GDM1 (cell line): Measurements from ENCODE around the gene SH3PXD2B.
"Not testable (repeated sequence)": the region's sequence is repeated elsewhere in the genome, so short reads cannot be mapped to it uniquely, and the experiment has no call there.

Experiments
- DNase-seq: peaks from one replicate; lab custom pipeline; 2025; lab: John Stamatoyannopoulos, UW

Gene SH3PXD2B

GRCh38 chr5:172485511-172486202, 31.3 kb upstream of the SH3PXD2B start:
- no peak for DNase-seq

- no peak for DNase-seq
These were observed 30.3 kb upstream of the SH3PXD2B start for GRCh38 chr5:172484664-172485063.

GRCh38 chr5:172482156-172483020, 28.1 kb upstream of the SH3PXD2B start:
- no peak for DNase-seq

GRCh38 chr5:172481011-172481800, 26.9 kb upstream of the SH3PXD2B start:
- no peak for DNase-seq

- DNase-seq = no peak
These were observed 25.4 kb upstream of the SH3PXD2B start for GRCh38 chr5:172479784-172480115.

- peak; percentile 85 for DNase-seq
These were observed 24.9 kb upstream of the SH3PXD2B start for GRCh38 chr5:172479034-172479783.

- DNase-seq = not testable (repeated sequence)
These were observed 24.3 kb upstream of the SH3PXD2B start for GRCh38 chr5:172478695-172479033.

GRCh38 chr5:172478256-172478655, 23.9 kb upstream of the SH3PXD2B start:
- no peak for DNase-seq

GRCh38 chr5:172477466-172477865, 23.1 kb upstream of the SH3PXD2B start:
- DNase-seq = no peak

- DNase-seq = no peak
These were observed 20.0 kb upstream of the SH3PXD2B start for GRCh38 chr5:172474293-172474692.

- DNase-seq = no peak
These were observed 19.1 kb upstream of the SH3PXD2B start for GRCh38 chr5:172473427-172473826.

- no peak for DNase-seq
These were observed 15.4 kb upstream of the SH3PXD2B start for GRCh38 chr5:172469697-172470096.

- no peak for DNase-seq
These were observed 11.7 kb upstream of the SH3PXD2B start for GRCh38 chr5:172466062-172466461.

GRCh38 chr5:172463031-172463430, 8.7 kb upstream of the SH3PXD2B start:
- DNase-seq = no peak

GRCh38 chr5:172459783-172460165, 5.4 kb upstream of the SH3PXD2B start:
- no peak for DNase-seq

- DNase-seq = no peak
These were observed 4.9 kb upstream of the SH3PXD2B start for GRCh38 chr5:172458976-172459782.

- DNase-seq = no peak
These were observed 1.9 kb upstream of the SH3PXD2B start for GRCh38 chr5:172456076-172456722.

- no peak for DNase-seq
These were observed 1.3 kb upstream of the SH3PXD2B start for GRCh38 chr5:172455511-172456061.

GRCh38 chr5:172455087-172455381, 709 bp upstream of the SH3PXD2B start:
- no peak for DNase-seq

GRCh38 chr5:172453986-172454357, 353 bp downstream of the SH3PXD2B start:
- DNase-seq = no peak
